Panc1 (cell line): Measurements from ENCODE around the gene TBC1D10A. TPM values are rescaled to one million over a fixed set of nuclear protein-coding genes. Genes with fewer than 3 reads are reported as not detected.

Experiments
- ATAC-seq: fragments of 200-7000 bp; cut with Tn5 transposase; 2 replicates; pipeline ENCODE4 v1.9.1; 2020; ENCODE audit warnings: mild to moderate bottlenecking, moderate library complexity
- BruUV-seq: library from RNA; stranded (reverse); fragments of 400-500 nt; replicated peaks from 2 replicates; lab custom pipeline; 2021; lab: Mats Ljungman, UMichigan
- CTCF ChIA-PET: fragments of 300-600 bp; sonication (Branson Sonifier 250); formaldehyde crosslinking; loops from one replicate; lab custom pipeline; 2022; ENCODE audit warnings: antibody characterized with exemption; lab: Charles Lee
- POLR2A ChIA-PET: fragments of 300-600 bp; sonication (Branson Sonifier 250); formaldehyde crosslinking; loops from one replicate; lab custom pipeline; 2022; ENCODE audit warnings: antibody characterized with exemption; lab: Charles Lee
- DNase-seq: peaks from one replicate; pipeline ENCODE4 v3.0.0-alpha.2; 2010; ENCODE audit warnings: low read depth, low spot score
- H3K27ac ChIP-seq: 2 replicates; pipeline ENCODE4 v1.5.1; 2011; ENCODE audit warnings: mild to moderate bottlenecking, low read length, inconsistent platforms
- H3K27me3 ChIP-seq: fragments of 200-500 bp; sonication (Bioruptor generic); 2 replicates; pipeline ENCODE4 v1.6.0; 2014; ENCODE audit warnings: low read length, inconsistent platforms; ENCODE audit not compliant: control insufficient read depth, insufficient read depth
- H3K36me3 ChIP-seq: fragments of 200-500 bp; sonication (Bioruptor generic); 2 replicates; pipeline ENCODE4 v1.5.1; 2014; ENCODE audit warnings: inconsistent platforms, mild to moderate bottlenecking, low read length, moderate library complexity; ENCODE audit not compliant: control insufficient read depth, insufficient read depth
- H3K4me1 ChIP-seq: 2 replicates; pipeline ENCODE4 v1.5.1; 2011; ENCODE audit warnings: inconsistent platforms, mild to moderate bottlenecking, low read length, moderate library complexity; ENCODE audit not compliant: control insufficient read depth, insufficient read depth
- H3K4me3 ChIP-seq, 2 experiments: 2 replicates each; pipeline ENCODE4 v1.5.1; 2011 to 2012; ENCODE audit warnings: low read depth in 2 of 2, low read length in 2 of 2, mild to moderate bottlenecking in 2 of 2, inconsistent platforms in 1 of 2, moderate library complexity in 1 of 2
- H3K9me3 ChIP-seq: fragments of 200-500 bp; sonication (Bioruptor generic); 2 replicates; pipeline ENCODE4 v1.5.1; 2014; ENCODE audit warnings: low read depth, mild to moderate bottlenecking, inconsistent platforms, low read length, moderate library complexity; ENCODE audit not compliant: control insufficient read depth, insufficient read depth
- CTCF ChIP-seq: fragments of 450-650 bp; IDR thresholded peaks from 2 replicates; pipeline ENCODE4 v1.5.1; 2017; ENCODE audit warnings: mild to moderate bottlenecking
- POLR2AphosphoS5 ChIP-seq: IDR thresholded peaks from 2 replicates; pipeline ENCODE4 v1.6.1; 2012; ENCODE audit warnings: mild to moderate bottlenecking, low read depth, low read length, moderate library complexity
- REST ChIP-seq, 2 experiments: IDR thresholded peaks; 2 replicates each; pipeline ENCODE4 v1.6.1; 2011 to 2012; ENCODE audit warnings: low read depth in 2 of 2, control low read depth in 1 of 2, low read length in 1 of 2, mild to moderate bottlenecking in 1 of 2, moderate library complexity in 1 of 2; ENCODE audit not compliant: insufficient read depth in 1 of 2
- SIN3A ChIP-seq: IDR thresholded peaks from 2 replicates; pipeline ENCODE4 v1.6.1; 2012; ENCODE audit warnings: low read depth, mild to moderate bottlenecking, low read length, moderate library complexity, borderline replicate concordance; ENCODE audit not compliant: insufficient read depth
- TCF7L2 ChIP-seq: IDR thresholded peaks from 2 replicates; pipeline ENCODE4 v1.6.1; 2011; ENCODE audit warnings: mild to moderate bottlenecking, low read depth, low read length, inconsistent platforms
- in situ Hi-C: cut with HindIII; loops from 2 replicates; pipeline ENCODE4 v1.10.0; 2016; ENCODE audit warnings: low sequenced_read_pairs, low pct_unique_long_range_greater_than_20kb
- intact Hi-C: fragments of 100-400 bp; cut with micrococcal nuclease; formaldehyde crosslinking; loops from one replicate; pipeline ENCODE4 v1.10.0; 2022; ENCODE audit not compliant: unreplicated experiment
- total RNA-seq: library from RNA; stranded (reverse); gene quantifications from one replicate; pipeline ENCODE4 v1.2.1, GENCODE V29; 2021; ENCODE audit not compliant: unreplicated experiment

Gene TBC1D10A
- total RNA-seq, 1 experiment from 2014 or later = 14.9 TPM

GRCh38 chr22:30273711-30274436 lies 52.9 kb downstream of the TBC1D10A start:
- CTCF ChIA-PET = no interaction called here
- no peak for ATAC-seq
- Histone ChIP-seq H3K4me1 (no peaks in the 10 kb centered on the region; the same call in 1 of the 2 replicates), H3K27ac (no peak overlapping the region), H3K4me3 (no peak overlapping the region), H3K36me3 (no peaks in the 10 kb centered on the region), H3K27me3 (no peaks in the 10 kb centered on the region), H3K9me3 (no peaks in the 10 kb centered on the region)
- BruUV-seq = no TSS peak
- intact Hi-C loops = no loop called here
- in situ Hi-C loops = no loop called here
- no peak for TF ChIP-seq POLR2AphosphoS5
- no peak for TF ChIP-seq CTCF
- no peak for TF ChIP-seq SIN3A
- no peak for TF ChIP-seq TCF7L2
- TF ChIP-seq REST (IDR thresholded peaks at IDR 0.05; ENCODE audit: insufficient read depth in 1 of 2, low read depth in 2 of 2, low read length in 1 of 2) = no peak
- POLR2A ChIA-PET = no interaction called here
- DNase-seq = no peak

GRCh38 chr22:30272781-30273601 lies 53.8 kb downstream of the TBC1D10A start:
- DNase-seq (no peak), ATAC-seq (no peak)
- in situ Hi-C loops = no loop called here
- ChIA-PET POLR2A (no interaction called here), CTCF (no interaction called here)
- intact Hi-C loops = no loop called here
- Histone ChIP-seq H3K4me1 (no peaks in the 10 kb centered on the region; the same call in 1 of the 2 replicates), H3K9me3 (no peaks in the 10 kb centered on the region), H3K27me3 (no peaks in the 10 kb centered on the region), H3K27ac (no peak overlapping the region), H3K4me3 (no peak overlapping the region), H3K36me3 (no peaks in the 10 kb centered on the region)
- TF ChIP-seq POLR2AphosphoS5 (no peak), TCF7L2 (no peak), SIN3A (no peak), CTCF (no peak), REST (IDR thresholded peaks at IDR 0.05; ENCODE audit: insufficient read depth in 1 of 2, low read depth in 2 of 2, low read length in 1 of 2) (no peak)
- BruUV-seq = no TSS peak
